GM12878 (cell line): ENCODE data around the gene PROX2.

Experiments used
- SP1 ChIP-seq: IDR thresholded peaks from one replicate; pipeline ENCODE4 v1.6.1; 2011; ENCODE audit warnings: low read depth, low read length
- TF ChIP-seq, protein P1 (sequence below), 3 experiments: IDR thresholded peaks in 2 of 3; conservative IDR thresholded peaks in 1 of 3; 2 replicates each; pipeline ENCODE4 v1.5.1; 2011; ENCODE audit warnings: low read depth in 3 of 3, low read length in 3 of 3, mild to moderate bottlenecking in 3 of 3, control low read depth in 2 of 3, moderate library complexity in 2 of 3, inconsistent platforms in 1 of 3, mixed read lengths in 1 of 3; ENCODE audit not compliant: control insufficient read depth in 2 of 3, insufficient read depth in 1 of 3; ENCODE audit errors: extremely low read depth in 1 of 3

DNA sequence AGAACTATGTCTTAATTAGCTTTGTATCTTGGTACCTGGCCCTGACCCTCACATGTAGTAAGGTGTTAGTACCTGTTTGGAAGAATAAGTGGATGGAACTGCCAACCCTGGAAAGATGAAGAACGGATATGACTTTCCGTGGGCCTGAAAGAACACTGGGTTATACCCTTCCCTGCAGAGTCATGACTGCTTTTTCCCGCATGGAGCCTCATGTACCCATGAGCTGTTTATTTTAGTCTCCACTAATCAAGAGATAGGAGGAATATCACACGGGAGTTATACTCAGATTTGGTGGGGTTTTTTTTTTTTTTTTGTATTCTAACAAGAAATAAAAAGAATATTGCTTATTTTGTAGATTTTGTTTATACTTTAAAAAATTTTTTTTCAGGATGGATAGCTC is 21.7 kb upstream of the PROX2 start:
- TF ChIP-seq SP1, result no peak
- TF ChIP-seq, protein P1, sequence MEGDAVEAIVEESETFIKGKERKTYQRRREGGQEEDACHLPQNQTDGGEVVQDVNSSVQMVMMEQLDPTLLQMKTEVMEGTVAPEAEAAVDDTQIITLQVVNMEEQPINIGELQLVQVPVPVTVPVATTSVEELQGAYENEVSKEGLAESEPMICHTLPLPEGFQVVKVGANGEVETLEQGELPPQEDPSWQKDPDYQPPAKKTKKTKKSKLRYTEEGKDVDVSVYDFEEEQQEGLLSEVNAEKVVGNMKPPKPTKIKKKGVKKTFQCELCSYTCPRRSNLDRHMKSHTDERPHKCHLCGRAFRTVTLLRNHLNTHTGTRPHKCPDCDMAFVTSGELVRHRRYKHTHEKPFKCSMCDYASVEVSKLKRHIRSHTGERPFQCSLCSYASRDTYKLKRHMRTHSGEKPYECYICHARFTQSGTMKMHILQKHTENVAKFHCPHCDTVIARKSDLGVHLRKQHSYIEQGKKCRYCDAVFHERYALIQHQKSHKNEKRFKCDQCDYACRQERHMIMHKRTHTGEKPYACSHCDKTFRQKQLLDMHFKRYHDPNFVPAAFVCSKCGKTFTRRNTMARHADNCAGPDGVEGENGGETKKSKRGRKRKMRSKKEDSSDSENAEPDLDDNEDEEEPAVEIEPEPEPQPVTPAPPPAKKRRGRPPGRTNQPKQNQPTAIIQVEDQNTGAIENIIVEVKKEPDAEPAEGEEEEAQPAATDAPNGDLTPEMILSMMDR (IDR thresholded peaks at IDR 0.05 in 2 of 3, conservative IDR thresholded peaks at IDR 0.05 in 1 of 3; ENCODE audit: control insufficient read depth in 2 of 3, extremely low read depth in 1 of 3, insufficient read depth in 1 of 3, low read depth in 3 of 3, low read length in 3 of 3), result no peak
